ENCODE results near the gene SLC25A22. TPM values are rescaled to one million over a fixed set of nuclear protein-coding genes. Genes with fewer than 3 reads are reported as not detected.

Gene SLC25A22
- total and polyA plus RNA-seq, 9 of the 15 experiments (the other 6 are each of a cell fraction or from before 2014, with no cell fraction given), result 0.41 to 55.4 (median 11.4) TPM

DNA sequence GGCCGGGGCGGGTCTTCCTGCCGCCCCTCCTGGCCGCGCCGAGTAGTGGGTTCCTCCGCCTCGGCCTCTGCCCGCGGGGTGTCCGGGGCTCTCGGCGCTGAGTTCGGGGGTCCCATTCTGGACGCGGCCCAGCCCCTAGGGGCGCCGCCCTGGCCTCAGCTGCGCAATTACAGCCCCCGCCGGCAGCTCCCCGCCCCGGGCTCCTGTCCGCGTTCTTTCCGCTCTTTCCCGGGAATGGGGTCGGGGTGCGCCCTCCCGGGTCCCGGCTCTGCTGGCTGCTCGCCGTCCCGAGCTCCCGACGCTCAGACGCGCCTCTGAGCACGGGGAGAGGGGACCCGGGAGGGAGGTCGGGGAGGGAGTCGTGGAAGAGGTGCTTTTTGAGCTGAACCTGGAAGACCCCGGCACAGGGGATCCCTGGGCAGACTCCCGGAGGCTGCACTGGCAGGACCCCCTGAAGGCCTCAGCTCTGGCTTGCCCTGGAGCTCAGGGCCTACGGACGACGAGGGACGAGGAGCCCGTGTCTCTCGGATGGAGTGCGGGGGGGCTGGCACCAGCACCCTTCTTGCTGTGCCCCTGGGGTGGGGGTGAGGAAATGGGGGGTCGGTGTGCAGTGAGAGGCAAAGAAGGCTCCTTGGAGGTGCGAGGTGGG, 45.1 kb upstream of the SLC25A22 start (continued):
- TF ChIP-seq, protein P1, sequence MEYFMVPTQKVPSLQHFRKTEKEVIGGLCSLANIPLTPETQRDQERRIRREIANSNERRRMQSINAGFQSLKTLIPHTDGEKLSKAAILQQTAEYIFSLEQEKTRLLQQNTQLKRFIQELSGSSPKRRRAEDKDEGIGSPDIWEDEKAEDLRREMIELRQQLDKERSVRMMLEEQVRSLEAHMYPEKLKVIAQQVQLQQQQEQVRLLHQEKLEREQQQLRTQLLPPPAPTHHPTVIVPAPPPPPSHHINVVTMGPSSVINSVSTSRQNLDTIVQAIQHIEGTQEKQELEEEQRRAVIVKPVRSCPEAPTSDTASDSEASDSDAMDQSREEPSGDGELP (CRISPR knock-in tag; IDR thresholded peaks at IDR 0.05; ENCODE audit: borderline replicate concordance), result peak; percentile 17; the same call in 1 of the 2 replicates
- TF ChIP-seq HMGN3 (IDR thresholded peaks at IDR 0.05; ENCODE audit: borderline replicate concordance, extremely low read depth, insufficient read length, low read depth, low read length), result peak; percentile 9
- 0 out of 2 replicates have a peak, but pooled peaks have one; percentile 10 for TF ChIP-seq GTF2F1 (IDR thresholded peaks at IDR 0.05; ENCODE audit: low read depth, low read length)

DNA sequence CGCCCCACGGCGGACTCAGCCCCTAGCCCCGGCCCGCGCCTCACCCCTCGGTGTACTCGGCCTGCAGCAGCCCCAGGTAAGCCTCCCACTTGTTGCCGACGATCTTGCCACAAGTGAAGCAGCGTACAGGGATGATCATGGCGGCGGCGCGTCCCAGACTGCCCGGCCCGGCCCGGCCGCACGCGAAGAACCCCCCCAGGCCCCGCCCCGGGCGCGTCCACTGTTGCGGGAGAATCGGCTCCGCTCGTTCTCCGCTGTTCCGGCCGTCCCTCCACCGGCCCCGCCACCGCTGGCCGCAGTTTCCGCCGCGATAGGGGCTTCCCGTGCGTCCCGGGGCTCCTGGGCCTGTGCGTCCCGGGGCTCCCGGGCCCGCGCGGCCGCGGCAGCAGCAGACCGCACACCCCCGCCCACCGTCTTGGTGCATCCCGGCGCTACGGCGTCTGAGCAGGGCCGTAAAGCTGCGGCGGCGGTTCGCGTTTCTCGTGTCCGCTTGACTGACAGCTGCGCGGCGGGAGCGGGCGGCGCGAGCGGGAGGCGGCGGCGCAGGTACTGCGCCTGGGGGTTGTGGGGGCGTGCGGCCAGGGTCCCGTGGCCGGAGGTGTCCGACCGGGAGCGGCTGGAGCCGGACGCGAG, 44.4 kb upstream of the SLC25A22 start, which contains the start of the genes POLR2L and TSPAN4:
Gene POLR2L, minus strand, starts transcription at position 160 of the 633 bp plus-strand sequence. Its CDS starts 21 bp downstream, at position 139.
Gene TSPAN4, plus strand, starts transcription at position 483 of the 633 bp plus-strand sequence. CDS start 7,453 bp downstream, outside the sequence.
- in situ Hi-C loops (cut with MboI), result no loop called here
- TF ChIP-seq, protein P2, sequence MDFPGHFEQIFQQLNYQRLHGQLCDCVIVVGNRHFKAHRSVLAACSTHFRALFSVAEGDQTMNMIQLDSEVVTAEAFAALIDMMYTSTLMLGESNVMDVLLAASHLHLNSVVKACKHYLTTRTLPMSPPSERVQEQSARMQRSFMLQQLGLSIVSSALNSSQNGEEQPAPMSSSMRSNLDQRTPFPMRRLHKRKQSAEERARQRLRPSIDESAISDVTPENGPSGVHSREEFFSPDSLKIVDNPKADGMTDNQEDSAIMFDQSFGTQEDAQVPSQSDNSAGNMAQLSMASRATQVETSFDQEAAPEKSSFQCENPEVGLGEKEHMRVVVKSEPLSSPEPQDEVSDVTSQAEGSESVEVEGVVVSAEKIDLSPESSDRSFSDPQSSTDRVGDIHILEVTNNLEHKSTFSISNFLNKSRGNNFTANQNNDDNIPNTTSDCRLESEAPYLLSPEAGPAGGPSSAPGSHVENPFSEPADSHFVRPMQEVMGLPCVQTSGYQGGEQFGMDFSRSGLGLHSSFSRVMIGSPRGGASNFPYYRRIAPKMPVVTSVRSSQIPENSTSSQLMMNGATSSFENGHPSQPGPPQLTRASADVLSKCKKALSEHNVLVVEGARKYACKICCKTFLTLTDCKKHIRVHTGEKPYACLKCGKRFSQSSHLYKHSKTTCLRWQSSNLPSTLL (IDR thresholded peaks at IDR 0.05), result no peak
- TF ChIP-seq, protein P3, sequence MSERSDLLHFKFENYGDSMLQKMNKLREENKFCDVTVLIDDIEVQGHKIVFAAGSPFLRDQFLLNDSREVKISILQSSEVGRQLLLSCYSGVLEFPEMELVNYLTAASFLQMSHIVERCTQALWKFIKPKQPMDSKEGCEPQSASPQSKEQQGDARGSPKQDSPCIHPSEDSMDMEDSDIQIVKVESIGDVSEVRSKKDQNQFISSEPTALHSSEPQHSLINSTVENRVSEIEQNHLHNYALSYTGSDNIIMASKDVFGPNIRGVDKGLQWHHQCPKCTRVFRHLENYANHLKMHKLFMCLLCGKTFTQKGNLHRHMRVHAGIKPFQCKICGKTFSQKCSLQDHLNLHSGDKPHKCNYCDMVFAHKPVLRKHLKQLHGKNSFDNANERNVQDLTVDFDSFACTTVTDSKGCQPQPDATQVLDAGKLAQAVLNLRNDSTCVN (CRISPR knock-in tag; IDR thresholded peaks at IDR 0.05), result no peak
- no peak for TF ChIP-seq MAFG (tag; conservative IDR thresholded peaks at IDR 0.05)
- TF ChIP-seq, protein P4, sequence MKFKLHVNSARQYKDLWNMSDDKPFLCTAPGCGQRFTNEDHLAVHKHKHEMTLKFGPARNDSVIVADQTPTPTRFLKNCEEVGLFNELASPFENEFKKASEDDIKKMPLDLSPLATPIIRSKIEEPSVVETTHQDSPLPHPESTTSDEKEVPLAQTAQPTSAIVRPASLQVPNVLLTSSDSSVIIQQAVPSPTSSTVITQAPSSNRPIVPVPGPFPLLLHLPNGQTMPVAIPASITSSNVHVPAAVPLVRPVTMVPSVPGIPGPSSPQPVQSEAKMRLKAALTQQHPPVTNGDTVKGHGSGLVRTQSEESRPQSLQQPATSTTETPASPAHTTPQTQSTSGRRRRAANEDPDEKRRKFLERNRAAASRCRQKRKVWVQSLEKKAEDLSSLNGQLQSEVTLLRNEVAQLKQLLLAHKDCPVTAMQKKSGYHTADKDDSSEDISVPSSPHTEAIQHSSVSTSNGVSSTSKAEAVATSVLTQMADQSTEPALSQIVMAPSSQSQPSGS (CRISPR knock-in tag; IDR thresholded peaks at IDR 0.05), result no peak
- TF ChIP-seq CBFA2T2 (conservative IDR thresholded peaks at IDR 0.05), result no peak
- peak; percentile 13 to 88; a peak in 2 of 4 replicates for TF ChIP-seq HDAC1 (IDR thresholded peaks at IDR 0.05)
- peak; percentile 61; the same call in 1 of the 2 replicates for TF ChIP-seq SP1 (CRISPR knock-in tag; IDR thresholded peaks at IDR 0.05)
- peak; percentile 92 for TF ChIP-seq POU5F1 (IDR thresholded peaks at IDR 0.05; ENCODE audit: borderline replicate concordance, low read depth, low read length, partially characterized antibody)
- 0 out of 2 replicates have a peak, but pooled peaks have one; percentile 32 for TF ChIP-seq MED1 (CRISPR knock-in tag; IDR thresholded peaks at IDR 0.05; ENCODE audit: borderline replicate concordance)

More for the DNA sequence above, 44.4 kb upstream of the SLC25A22 start, which contains the start of the genes POLR2L and TSPAN4:
- BruUV-seq (replicated peaks), result no TSS peak
- Histone ChIP-seq H3K9me1 (ENCODE audit: control insufficient read depth, insufficient read depth, low read length) (peaks cover 4% of the 10 kb centered on the region), H3K27ac (ENCODE audit: extremely low read depth, low read depth, low read length) (peak within 1 kb of the TSS; percentile 98), H3K36me3 (ENCODE audit: control insufficient read depth, insufficient read depth, low read length) (peaks cover 39% of the 10 kb centered on the region; the same call in 2 of the 3 replicates), H2AFZ (ENCODE audit: low read depth, low read length) (peak within 1 kb of the TSS; percentile 97), H3K79me2 (ENCODE audit: control insufficient read depth, insufficient read depth, low read length) (peaks cover 53% of the 10 kb centered on the region), H3K27me3 (ENCODE audit: control insufficient read depth in 2 of 2, insufficient read depth in 2 of 2, low read length in 2 of 2) (no peaks in the 10 kb centered on the region), H3K9ac (ENCODE audit: insufficient read depth in 1 of 2, low read depth in 2 of 2, low read length in 2 of 2) (peak within 1 kb of the TSS; percentile 91 to 93), H3K4me2 (ENCODE audit: insufficient read depth, low read length) (peak within 1 kb of the TSS; percentile 80), H3K4me3 (peak within 1 kb of the TSS; percentile 98), H3K9me3 (replicated peaks; ENCODE audit: control insufficient read depth, insufficient read depth, low read depth, low read length) (no peaks in the 10 kb centered on the region), H4K20me1 (replicated peaks; ENCODE audit: control insufficient read depth, insufficient read depth, low read length) (no peaks in the 10 kb centered on the region; the same call in 1 of the 2 replicates), H3K4me1 (replicated peaks in 1 of 2; ENCODE audit: control insufficient read depth in 2 of 2, insufficient read depth in 2 of 2, low read length in 2 of 2) (peaks cover 32 to 83% of the 10 kb centered on the region in 2 experiments)
- intact Hi-C loops (cut with micrococcal nuclease), result loop anchor here (2.0 to 10.0 kb wide), 2 partner anchors 34 to 72 kb away; partner anchors contain the start of genes CHID1 and RPLP2
- FAIRE-seq (peak; percentile 87), DNase-seq (ENCODE audit: extremely low read depth in 1 of 4, low spot score in 3 of 4) (peak; percentile 86 to 95 (median 91)), ATAC-seq (peak; percentile 68)
- CTCF ChIA-PET (ENCODE audit: low intra/inter-chr PET ratio), result no interaction called here
- WGBS (ENCODE audit: insufficient coverage, low coverage, missing lambda C conversion rate), result under 1% methylated on average over 32 of the region's 87 CpGs
- POLR2A ChIA-PET, result interaction anchor here (0.6 to 5.2 kb wide), 12 partner anchors 9 to 141 kb away, joined by 3 to 36 read pairs (median 4); partner anchors contain the start of gene PNPLA2

All from K562 (cell line).